ENCODE results near the gene TADA3. TPM values are rescaled to one million over a fixed set of nuclear protein-coding genes. Genes with fewer than 3 reads are reported as not detected.

The TADA3 gene, protein sequence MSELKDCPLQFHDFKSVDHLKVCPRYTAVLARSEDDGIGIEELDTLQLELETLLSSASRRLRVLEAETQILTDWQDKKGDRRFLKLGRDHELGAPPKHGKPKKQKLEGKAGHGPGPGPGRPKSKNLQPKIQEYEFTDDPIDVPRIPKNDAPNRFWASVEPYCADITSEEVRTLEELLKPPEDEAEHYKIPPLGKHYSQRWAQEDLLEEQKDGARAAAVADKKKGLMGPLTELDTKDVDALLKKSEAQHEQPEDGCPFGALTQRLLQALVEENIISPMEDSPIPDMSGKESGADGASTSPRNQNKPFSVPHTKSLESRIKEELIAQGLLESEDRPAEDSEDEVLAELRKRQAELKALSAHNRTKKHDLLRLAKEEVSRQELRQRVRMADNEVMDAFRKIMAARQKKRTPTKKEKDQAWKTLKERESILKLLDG
- total RNA-seq (10 to 100 TPM; 32.2 to 35.2 TPM), total RNA-seq (30.9 to 40.9 reads per million in 2 donors)

DNA sequence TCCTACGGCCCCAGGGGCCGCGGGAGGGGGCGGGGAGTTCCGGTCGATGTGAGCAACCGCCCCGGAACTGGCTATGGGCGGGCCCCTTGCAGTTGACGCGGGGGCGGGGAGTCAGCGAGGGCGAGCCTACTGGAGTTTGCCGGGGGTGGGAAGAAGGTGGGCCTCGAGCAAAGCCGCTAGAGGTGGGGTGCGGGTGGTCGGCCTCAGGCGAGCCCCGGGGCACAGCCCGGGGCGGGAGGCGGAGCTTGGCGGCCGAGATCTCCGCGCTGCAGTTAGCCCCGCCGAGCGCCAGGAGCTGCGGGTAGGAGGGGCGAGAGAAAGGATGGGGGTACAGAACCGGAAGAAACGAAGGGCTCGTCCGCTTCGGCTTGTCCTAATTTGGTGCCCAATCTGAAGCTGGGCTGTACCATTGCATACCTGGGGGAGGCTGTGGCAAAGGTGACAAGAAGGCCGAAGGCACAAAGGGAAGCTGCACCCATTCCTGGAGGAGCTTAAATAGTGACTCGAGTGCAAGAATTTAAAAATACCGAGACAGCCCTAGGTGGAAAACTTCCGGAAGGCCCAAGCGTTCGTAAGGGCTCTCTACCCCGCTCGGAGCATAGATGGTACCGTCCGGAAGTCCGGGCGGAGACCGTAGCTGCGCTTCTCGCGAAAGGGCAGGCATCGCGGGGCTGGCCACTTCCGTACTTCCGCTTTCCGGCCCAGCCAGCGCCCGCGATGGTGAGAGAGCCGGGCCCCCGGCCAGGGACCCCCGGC is at the start of gene TADA3, which contains the start of gene ARPC4:
TSS of gene TADA3 (minus strand) at position 69 of the 756 bp plus-strand sequence. CDS start 1,007 bp downstream, outside the sequence.
TSS of gene ARPC4 (plus strand) at position 678 of the 756 bp plus-strand sequence. CDS start at position 718, 40 bp downstream.
- H3K27me3 Mint-ChIP-seq = no peaks in the 10 kb centered on the region
- peak within 1 kb of the TSS; percentile 97 for H3K4me3 Mint-ChIP-seq
- H3K4me1 Mint-ChIP-seq = peaks cover 35% of the 10 kb centered on the region
- peak; percentile 88 for ATAC-seq
- H3K27ac Mint-ChIP-seq = peak within 1 kb of the TSS; percentile 96
- H3K9me3 ChIP-seq (ENCODE audit: control insufficient read depth, low read length, poor library complexity, severe bottlenecking) = no peaks in the 10 kb centered on the region
- peaks cover 15% of the 10 kb centered on the region for H3K36me3 Mint-ChIP-seq (ENCODE audit: low read depth)
- DNase-seq = peak; percentile 80 to 87 (median 84)

DNA sequence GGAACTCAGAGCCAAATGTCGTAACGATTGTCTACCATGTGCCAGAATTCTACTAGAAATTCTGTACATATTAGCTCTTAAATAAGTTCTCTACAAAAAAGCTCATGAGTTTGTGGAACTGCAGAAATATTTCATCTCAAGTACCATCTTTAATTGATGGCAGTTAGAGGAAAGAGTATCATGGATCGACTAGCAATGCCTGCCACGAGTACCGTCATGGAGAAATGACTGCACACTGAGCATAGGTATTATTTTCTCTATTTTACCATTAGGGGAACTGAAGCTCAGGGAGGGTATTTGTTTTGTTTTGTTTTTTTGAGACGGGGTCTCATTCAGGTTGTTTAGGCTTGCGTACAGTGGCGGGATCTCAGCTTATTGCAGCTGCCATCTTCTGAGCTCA is 48.7 kb upstream of the TADA3 start:
- Mint-ChIP-seq H3K36me3 (ENCODE audit: low read depth) (no peaks in the 10 kb centered on the region), H3K27me3 (no peaks in the 10 kb centered on the region), H3K4me3 (no peak overlapping the region), H3K4me1 (peaks cover 21% of the 10 kb centered on the region), H3K27ac (no peak overlapping the region)
- ATAC-seq = no peak
- no peaks in the 10 kb centered on the region for H3K9me3 ChIP-seq (ENCODE audit: control insufficient read depth, low read length, poor library complexity, severe bottlenecking)
- no peak for DNase-seq

DNA sequence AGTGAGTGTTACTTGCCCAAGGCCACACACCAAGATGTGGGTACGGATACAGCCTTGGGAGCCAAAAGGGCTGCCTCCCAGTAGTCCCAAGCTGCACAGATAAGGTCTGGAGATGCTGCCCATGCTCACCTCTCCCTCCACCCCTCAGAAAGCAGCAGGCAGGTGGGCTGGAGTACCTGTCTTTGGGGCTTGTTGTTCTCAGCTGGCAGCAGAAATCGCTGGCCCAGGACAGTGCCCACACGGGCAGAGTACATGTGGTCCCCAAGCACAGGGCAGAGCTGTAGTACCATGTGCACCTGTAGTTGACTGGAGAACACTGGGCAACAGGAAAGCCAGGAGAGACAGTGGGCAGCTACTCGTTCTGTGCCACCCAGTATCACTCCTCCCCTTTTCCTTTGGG is 46.6 kb upstream of the TADA3 start:
- Mint-ChIP-seq H3K4me3 (no peak overlapping the region), H3K36me3 (ENCODE audit: low read depth) (no peaks in the 10 kb centered on the region), H3K27ac (no peak overlapping the region), H3K27me3 (no peaks in the 10 kb centered on the region), H3K4me1 (peaks cover 18% of the 10 kb centered on the region)
- no peak for ATAC-seq
- H3K9me3 ChIP-seq (ENCODE audit: control insufficient read depth, low read length, poor library complexity, severe bottlenecking) = no peaks in the 10 kb centered on the region
- no peak for DNase-seq

DNA sequence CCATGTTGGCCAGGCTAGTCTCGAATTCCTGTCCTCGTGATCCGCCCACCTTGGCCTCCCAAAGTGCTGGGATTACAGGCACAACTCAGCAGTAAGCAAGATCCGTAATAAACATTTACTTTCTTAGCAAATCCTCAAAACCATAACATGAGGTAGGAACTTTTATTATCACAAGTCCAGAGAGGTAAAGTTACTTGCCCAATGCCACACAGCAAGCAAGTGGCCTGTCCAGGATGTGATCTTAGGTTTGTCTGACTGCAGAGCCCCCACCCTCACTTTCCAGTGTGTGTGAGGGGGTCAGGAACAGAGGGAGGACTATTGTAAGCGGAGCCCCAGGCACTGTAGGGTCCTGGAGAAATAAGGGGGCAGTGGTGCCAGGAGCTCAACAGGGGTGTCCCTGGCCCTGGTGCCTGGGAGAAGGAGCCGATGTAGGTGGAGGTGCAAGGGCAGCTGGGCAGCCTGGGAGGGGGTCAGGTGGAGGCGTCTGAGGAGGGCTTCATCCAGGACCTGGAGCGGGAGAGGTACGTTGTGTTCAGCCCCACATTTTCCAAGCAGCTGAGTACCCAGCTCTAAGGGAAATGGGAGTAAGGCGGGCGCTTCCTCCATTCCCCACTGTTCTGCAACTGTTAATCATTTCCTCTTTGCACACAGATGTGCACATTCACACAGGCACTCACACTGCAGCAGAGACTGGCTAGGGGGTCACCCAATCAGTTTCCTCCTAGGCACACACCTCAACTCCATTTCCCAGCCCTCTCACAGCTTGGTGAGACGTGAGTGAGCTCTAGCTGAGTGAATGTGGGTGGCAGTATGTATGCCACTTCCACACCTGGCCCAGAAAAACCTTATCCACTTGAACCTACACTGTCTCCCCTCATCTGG is 45.7 kb upstream of the TADA3 start:
- no peak for DNase-seq
- no peaks in the 10 kb centered on the region for H3K9me3 ChIP-seq (ENCODE audit: control insufficient read depth, low read length, poor library complexity, severe bottlenecking)
- Mint-ChIP-seq H3K4me3 (no peak overlapping the region), H3K36me3 (ENCODE audit: low read depth) (no peaks in the 10 kb centered on the region), H3K4me1 (peaks cover 13% of the 10 kb centered on the region), H3K27me3 (no peaks in the 10 kb centered on the region), H3K27ac (peak overlapping the region; percentile 39)
- no peak for ATAC-seq

DNA sequence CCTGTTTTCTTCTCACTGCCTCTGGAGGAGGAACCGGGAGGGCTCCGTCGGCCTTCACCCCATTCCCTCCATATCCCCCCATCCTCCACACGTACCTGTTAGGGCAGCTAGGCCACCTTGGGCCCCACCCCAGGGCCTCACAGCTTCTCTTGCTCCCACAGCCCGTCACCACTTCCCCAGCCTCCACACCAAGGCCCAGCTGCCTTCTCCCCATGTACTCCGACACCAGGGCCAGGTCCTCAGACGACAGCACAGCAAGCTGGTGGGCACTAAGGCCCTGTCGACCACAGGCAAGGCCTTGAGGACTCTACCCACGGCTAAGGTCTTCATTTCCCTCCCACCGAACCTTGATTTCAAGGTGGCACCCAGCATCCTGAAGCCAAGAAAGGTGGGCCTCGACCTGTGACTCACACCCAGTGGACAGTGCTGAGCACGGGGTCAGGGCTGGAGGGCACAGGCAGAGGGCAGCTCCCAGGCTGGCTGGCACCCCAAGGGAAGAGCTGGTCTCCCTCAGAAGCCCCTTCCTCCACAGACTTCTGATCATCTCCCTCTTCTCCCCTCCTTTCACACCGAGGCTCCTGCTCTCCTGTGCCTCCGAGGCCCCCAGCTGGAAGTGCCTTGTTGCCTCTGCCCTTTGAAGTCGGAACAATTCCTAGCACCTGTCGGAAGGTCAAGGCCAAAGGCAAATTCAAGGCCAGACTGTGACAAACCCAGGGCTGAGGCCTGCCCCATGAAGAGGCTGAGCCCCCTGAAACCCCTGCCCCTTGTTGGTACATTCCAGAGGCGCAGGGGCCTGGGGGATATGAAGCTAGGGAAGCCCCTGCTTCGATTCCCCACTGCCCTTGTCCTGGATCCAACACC is 42.5 kb upstream of the TADA3 start:
- Mint-ChIP-seq H3K4me1 (peaks cover 6% of the 10 kb centered on the region), H3K36me3 (ENCODE audit: low read depth) (no peaks in the 10 kb centered on the region), H3K27ac (peak overlapping the region; percentile 63), H3K27me3 (no peaks in the 10 kb centered on the region), H3K4me3 (no peak overlapping the region)
- ATAC-seq = no peak
- no peak for DNase-seq
- no peaks in the 10 kb centered on the region for H3K9me3 ChIP-seq (ENCODE audit: control insufficient read depth, low read length, poor library complexity, severe bottlenecking)

DNA sequence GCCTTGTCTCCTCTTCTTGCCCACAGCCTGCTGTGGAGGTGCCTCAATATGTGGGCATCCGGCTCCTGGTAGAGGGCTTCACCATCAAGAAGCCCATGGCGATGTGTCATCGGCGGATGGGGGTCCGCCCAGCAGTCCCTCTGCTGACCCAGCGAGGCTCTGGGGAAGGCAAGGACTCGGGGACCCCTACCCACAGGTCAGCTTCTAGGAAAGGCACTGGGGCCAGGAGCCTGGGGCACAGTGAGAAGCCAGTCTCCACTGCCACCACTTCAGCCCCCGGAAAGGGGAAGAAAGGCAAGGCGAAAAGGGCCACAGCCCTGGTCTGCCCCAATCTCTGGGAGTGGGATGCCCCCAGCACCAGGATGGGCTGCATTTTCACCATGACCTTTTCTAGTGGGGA is 40.8 kb upstream of the TADA3 start:
- Mint-ChIP-seq H3K4me3 (no peak overlapping the region), H3K27ac (no peak overlapping the region), H3K27me3 (no peaks in the 10 kb centered on the region), H3K4me1 (peaks cover 4% of the 10 kb centered on the region), H3K36me3 (ENCODE audit: low read depth) (no peaks in the 10 kb centered on the region)
- ATAC-seq (no peak), DNase-seq (no peak)
- H3K9me3 ChIP-seq (ENCODE audit: control insufficient read depth, low read length, poor library complexity, severe bottlenecking) = no peaks in the 10 kb centered on the region

DNA sequence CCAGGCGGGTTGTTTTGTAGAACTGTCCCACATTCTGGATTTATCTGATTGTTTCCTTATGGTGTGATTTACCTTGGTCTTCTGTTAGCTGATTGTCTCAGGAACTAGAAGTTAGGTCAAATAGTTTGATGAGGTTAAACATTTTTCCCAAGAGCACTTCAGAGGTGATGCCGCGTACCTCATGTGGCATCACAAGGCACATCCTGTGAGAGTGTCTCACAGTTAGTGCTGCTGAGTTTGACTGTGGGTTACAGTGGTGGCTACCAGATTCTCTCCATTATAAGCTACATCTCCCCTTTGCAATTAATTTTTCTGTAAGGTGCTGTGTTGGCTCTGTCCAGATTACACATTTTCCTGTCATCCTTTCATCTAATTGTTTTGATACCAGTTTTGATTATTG is 39.0 kb upstream of the TADA3 start:
- Mint-ChIP-seq H3K27ac (peak overlapping the region; percentile 45), H3K36me3 (ENCODE audit: low read depth) (no peaks in the 10 kb centered on the region), H3K4me1 (peaks cover 4% of the 10 kb centered on the region), H3K4me3 (no peak overlapping the region), H3K27me3 (no peaks in the 10 kb centered on the region)
- no peak for ATAC-seq
- H3K9me3 ChIP-seq (ENCODE audit: control insufficient read depth, low read length, poor library complexity, severe bottlenecking) = no peaks in the 10 kb centered on the region
- no peak for DNase-seq

DNA sequence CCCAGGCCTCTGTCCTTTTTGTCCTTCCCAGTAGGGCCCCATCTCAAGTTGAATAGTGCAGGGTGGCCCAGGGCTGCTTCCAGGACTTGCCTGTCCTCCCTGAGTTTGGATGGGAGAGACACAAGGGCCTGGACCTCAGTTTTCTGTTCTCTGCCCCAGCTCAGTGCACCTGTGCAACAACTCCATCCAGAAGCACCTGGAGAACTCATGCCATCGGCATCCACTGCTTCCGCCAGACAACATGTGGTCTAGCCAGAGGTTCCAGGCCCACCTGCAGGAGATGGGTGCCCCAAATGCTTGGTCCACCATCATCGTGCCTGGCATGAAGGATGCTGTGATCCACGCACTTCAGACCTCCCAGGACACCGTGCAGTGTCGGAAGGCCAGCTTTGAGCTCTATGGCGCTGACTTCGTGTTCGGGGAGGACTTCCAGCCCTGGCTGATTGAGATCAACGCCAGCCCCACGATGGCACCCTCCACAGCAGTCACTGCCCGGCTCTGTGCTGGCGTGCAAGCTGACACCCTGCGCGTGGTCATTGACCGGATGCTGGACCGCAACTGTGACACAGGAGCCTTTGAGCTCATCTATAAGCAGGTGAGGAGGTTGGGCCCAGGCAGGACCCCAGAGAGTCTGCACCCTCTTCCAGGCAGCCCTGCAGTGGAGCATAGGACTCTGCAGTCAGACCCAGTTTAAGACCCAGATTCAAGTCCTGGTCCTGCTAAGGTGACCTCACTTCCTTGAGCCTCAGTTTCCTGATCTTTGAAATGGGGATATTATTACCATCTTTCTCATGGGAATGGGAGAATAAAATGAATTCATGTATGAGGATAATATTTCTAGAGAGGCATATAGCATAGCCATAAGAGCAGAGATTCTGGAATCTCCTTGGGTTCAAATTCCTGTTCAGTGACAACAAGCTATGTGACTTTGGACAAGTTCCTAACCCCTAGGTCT is 36.8 kb upstream of the TADA3 start:
- DNase-seq = no peak
- peaks cover 4% of the 10 kb centered on the region for H3K4me1 Mint-ChIP-seq
- H3K27ac Mint-ChIP-seq = no peak overlapping the region
- ATAC-seq = no peak
- no peak overlapping the region for H3K4me3 Mint-ChIP-seq
- no peaks in the 10 kb centered on the region for H3K36me3 Mint-ChIP-seq (ENCODE audit: low read depth)
- H3K27me3 Mint-ChIP-seq = no peaks in the 10 kb centered on the region
- no peaks in the 10 kb centered on the region for H3K9me3 ChIP-seq (ENCODE audit: control insufficient read depth, low read length, poor library complexity, severe bottlenecking)

DNA sequence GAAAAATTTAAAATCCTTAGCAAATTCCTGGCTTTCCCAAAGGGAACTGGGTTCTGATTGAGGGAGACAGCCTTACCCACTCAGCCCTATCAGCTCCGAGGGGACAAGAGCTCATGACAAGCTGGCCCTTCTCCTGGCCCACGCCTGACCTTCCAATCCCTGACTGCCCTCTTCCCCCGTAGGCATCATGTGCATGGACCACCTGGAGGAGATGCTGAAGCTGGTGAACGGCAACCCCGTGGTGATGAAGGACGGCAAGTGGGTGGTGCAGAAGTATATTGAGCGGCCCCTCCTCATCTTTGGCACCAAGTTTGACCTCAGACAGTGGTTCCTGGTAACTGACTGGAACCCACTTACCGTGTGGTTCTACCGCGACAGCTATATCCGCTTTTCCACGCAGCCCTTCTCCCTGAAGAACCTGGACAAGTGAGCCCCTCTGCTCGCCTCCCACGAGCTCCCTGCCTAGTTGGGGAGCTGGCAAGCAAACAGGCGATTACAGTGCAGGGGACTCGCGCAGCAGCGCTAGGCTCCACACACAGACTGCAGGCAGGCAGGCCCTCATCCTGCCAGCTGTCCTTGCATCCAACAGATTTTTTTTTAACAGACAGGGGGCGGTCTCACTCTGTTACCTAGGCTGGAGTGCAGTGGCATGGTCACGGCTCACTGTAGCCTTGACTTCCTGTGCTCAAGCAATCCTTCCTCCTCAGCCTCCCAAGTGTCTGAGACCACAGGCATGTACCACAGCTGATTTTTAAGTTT is 34.7 kb upstream of the TADA3 start:
- DNase-seq = no peak
- H3K27me3 Mint-ChIP-seq = no peaks in the 10 kb centered on the region
- H3K4me3 Mint-ChIP-seq = no peak overlapping the region
- H3K27ac Mint-ChIP-seq = peak overlapping the region; percentile 41
- H3K4me1 Mint-ChIP-seq = peaks cover 4% of the 10 kb centered on the region
- peak; percentile 55 for ATAC-seq
- H3K9me3 ChIP-seq (ENCODE audit: control insufficient read depth, low read length, poor library complexity, severe bottlenecking) = no peaks in the 10 kb centered on the region
- H3K36me3 Mint-ChIP-seq (ENCODE audit: low read depth) = no peaks in the 10 kb centered on the region

DNA sequence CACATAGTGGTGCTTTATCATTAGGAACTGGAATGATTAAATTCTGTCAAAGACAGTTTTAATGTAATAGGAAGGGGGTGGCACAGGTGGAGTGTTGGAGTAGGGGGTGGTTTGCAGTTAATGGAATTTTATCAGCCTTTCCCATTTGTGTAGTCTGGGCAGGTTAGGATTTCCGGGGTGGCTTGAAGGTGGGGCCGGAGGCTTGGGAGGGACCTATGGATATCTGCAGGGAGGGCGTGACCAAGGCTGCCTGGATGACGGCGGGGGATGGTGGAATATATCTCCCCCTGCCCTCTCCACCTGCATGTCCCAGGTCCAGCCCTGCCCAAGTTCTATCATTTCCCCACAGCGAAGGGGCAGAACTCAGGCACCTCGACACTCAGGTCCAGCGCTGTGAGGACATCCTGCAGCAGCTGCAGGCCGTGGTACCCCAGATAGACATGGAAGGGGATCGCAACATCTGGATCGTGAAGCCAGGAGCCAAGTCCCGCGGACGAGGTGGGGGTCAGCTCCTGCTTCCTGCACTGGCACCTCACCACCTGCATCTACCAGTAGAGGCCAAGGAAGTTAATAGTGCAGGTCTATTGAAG is 33.3 kb upstream of the TADA3 start:
- no peaks in the 10 kb centered on the region for H3K9me3 ChIP-seq (ENCODE audit: control insufficient read depth, low read length, poor library complexity, severe bottlenecking)
- Mint-ChIP-seq H3K27me3 (no peaks in the 10 kb centered on the region), H3K36me3 (ENCODE audit: low read depth) (no peaks in the 10 kb centered on the region), H3K4me3 (no peak overlapping the region), H3K4me1 (no peaks in the 10 kb centered on the region), H3K27ac (no peak overlapping the region)
- no peak for DNase-seq
- ATAC-seq = no peak

DNA sequence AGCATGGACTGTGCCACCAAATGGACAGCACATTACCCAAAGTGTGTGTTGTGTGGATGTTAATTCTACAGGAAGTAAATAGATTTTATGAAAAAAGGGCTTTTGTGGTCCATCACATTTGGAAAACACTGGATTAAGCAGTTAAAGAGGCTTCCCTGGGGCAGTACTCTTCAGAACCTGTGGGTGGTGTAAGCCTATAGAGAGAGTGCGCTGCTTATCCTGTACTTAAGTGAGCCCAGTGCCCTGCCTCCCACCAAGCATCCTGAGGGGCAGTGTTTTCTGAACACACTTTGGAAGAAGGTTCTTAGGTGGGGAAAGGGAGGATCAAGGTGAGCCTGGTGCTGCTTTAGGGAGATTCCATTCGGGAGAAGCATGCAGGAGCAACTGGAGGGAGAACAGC is 28.7 kb upstream of the TADA3 start:
- no peak overlapping the region for H3K4me3 Mint-ChIP-seq
- H3K9me3 ChIP-seq (ENCODE audit: control insufficient read depth, low read length, poor library complexity, severe bottlenecking) = no peaks in the 10 kb centered on the region
- ATAC-seq = no peak
- DNase-seq = no peak
- H3K27ac Mint-ChIP-seq = peak overlapping the region; percentile 85
- no peaks in the 10 kb centered on the region for H3K4me1 Mint-ChIP-seq
- H3K36me3 Mint-ChIP-seq (ENCODE audit: low read depth) = peaks cover 6% of the 10 kb centered on the region
- H3K27me3 Mint-ChIP-seq = no peaks in the 10 kb centered on the region

Data from T-helper 17 cell (primary cell).